T-cell (primary cell): Measurements from ENCODE around the gene CFAP46. TPM values are rescaled to one million over a fixed set of nuclear protein-coding genes. Genes with fewer than 3 reads are reported as not detected.

ENCODE experiments used
- ATAC-seq, 4 experiments: fragments of 200-7000 bp in 3 of 4; fragments of 150-1000 bp in 1 of 4; cut with Tn5 transposase; replicated peaks in 1 of 4; 1 replicate in 3 of 4; 2 replicates in 1 of 4; pipeline ENCODE4 v1.10.0; 2021; ENCODE audit warnings: moderate library complexity in 3 of 4, mild to moderate bottlenecking in 2 of 4, moderate number of reproducible peaks in 1 of 4
- CTCF ChIA-PET, 2 donors: fragments of 300-600 bp; sonication (Branson Sonifier 250); formaldehyde crosslinking; loops; one replicate each; lab custom pipeline; 2022; ENCODE audit warnings: antibody characterized with exemption in 2 of 2; lab: Charles Lee
- POLR2A ChIA-PET, 2 donors: fragments of 300-600 bp; sonication (Branson Sonifier 250); formaldehyde crosslinking; loops; one replicate each; lab custom pipeline; 2022; ENCODE audit warnings: antibody characterized with exemption in 2 of 2; lab: Charles Lee
- DNase-seq, 35 experiments: peaks; one replicate each; pipeline versions ENCODE4 v3.0.0 to v3.0.0-alpha.2; 2013 to 2023
- H3K27ac ChIP-seq: one replicate; pipeline ENCODE4 v1.5.1; 2013; ENCODE audit warnings: low read length
- H3K27me3 ChIP-seq, 2 experiments: replicated peaks in 1 of 2; 1 replicate in 1 of 2; 2 replicates in 1 of 2; pipeline versions ENCODE4 v1.6.1 to v1.7.0; 2013; ENCODE audit warnings: low read length in 1 of 2, mixed read lengths in 1 of 2; ENCODE audit not compliant: control insufficient read depth in 2 of 2, insufficient read depth in 2 of 2; ENCODE audit errors: extremely low read depth in 1 of 2
- H3K36me3 ChIP-seq, 2 donors: 1 replicate in 1 of 2; 2 replicates in 1 of 2; pipeline versions ENCODE4 v1.6.1 to v1.7.0; 2013; ENCODE audit warnings: low read length in 1 of 2; ENCODE audit not compliant: control insufficient read depth in 2 of 2, insufficient read depth in 1 of 2; ENCODE audit errors: extremely low read depth in 1 of 2
- H3K4me1 ChIP-seq, 2 experiments: 1 replicate in 1 of 2; 2 replicates in 1 of 2; pipeline versions ENCODE4 v1.6.1 to v1.7.0; 2013; ENCODE audit warnings: low read length in 2 of 2, mixed read lengths in 1 of 2; ENCODE audit not compliant: insufficient read depth in 2 of 2, control insufficient read depth in 1 of 2; ENCODE audit errors: extremely low read depth in 1 of 2
- H3K4me3 ChIP-seq, 2 donors: 1 replicate in 1 of 2; 2 replicates in 1 of 2; pipeline versions ENCODE4 v1.5.1 to v1.7.0; 2013; ENCODE audit warnings: mild to moderate bottlenecking in 2 of 2, low read length in 1 of 2, moderate library complexity in 1 of 2; ENCODE audit not compliant: control insufficient read depth in 1 of 2; ENCODE audit errors: extremely low read depth in 1 of 2
- H3K9me3 ChIP-seq: 2 replicates; pipeline ENCODE4 v1.7.0; 2013
- H3K27ac Mint-ChIP-seq, 2 donors: one replicate each; pipeline ENCODE4 v1.8.0; 2020 to 2021; ENCODE audit warnings: mild to moderate bottlenecking in 2 of 2, mixed read lengths in 2 of 2
- H3K27me3 Mint-ChIP-seq, 2 donors: one replicate each; pipeline ENCODE4 v1.8.0; 2021 to 2022; ENCODE audit warnings: mixed read lengths in 2 of 2
- H3K36me3 Mint-ChIP-seq: one replicate; pipeline ENCODE4 v1.8.0; 2021; ENCODE audit warnings: mixed read lengths
- H3K4me1 Mint-ChIP-seq, 3 donors: one replicate each; pipeline ENCODE4 v1.8.0; 2020 to 2022; ENCODE audit warnings: mixed read lengths in 3 of 3, mild to moderate bottlenecking in 1 of 3
- H3K4me3 Mint-ChIP-seq, 3 donors: one replicate each; pipeline ENCODE4 v1.8.0; 2020 to 2022; ENCODE audit warnings: mild to moderate bottlenecking in 3 of 3, mixed read lengths in 3 of 3, moderate library complexity in 3 of 3
- H3K9me3 Mint-ChIP-seq, 3 donors: one replicate each; pipeline ENCODE4 v1.8.0; 2020 to 2022; ENCODE audit warnings: mixed read lengths in 3 of 3
- WGBS: methylation state at CpG from one replicate; pipeline ENCODE4 v1.1.5; 2013; ENCODE audit warnings: missing lambda C conversion rate; ENCODE audit not compliant: insufficient coverage; 5-methylcytosine and 5-hydroxymethylcytosine counted together
- total RNA-seq, 35 experiments: library from RNA in 6 of 35; stranded (reverse) in 6 of 35; fragments of 120-200 nt in 1 of 35; gene quantifications; one replicate each; pipeline versions ENCODE4 v1.2.1 to v1.2.4 and lab custom pipeline; 2013 to 2026

CFAP46 gene
- total RNA-seq, 5 donors from 2014 or later (not counting 1 experiment from before 2014, with no cell fraction given): not detected

DNA sequence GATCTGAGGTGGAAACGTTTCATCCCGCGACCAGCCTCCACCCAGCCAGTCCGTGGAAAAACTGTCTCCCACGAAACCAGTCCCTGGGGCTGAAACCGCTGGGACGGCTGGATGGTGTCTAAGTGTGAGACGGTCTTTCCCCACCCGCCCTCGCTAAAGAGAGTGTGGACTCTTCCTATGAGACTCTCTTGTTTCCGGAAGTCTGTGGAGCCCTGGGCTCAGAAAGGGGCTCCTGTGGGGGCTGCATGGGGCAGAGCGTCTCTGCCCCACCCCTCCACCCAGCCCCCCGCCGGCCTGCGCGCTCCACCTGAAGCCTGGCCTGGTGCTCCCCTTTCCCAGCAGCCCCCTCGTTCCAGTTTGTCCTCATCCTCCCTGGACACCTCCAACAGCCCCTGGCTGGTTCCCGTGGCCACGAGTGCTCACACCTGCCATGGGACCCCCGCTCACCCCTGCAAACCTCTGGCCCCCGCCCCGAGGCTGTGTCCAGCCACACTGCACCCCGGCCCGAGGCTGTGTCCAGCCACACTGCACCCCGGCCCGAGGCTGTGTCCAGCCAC lies 28.7 kb downstream of the CFAP46 start:
- ChIA-PET CTCF (no interaction called here), POLR2A (no interaction called here)
- Mint-ChIP-seq H3K4me1 (no peaks in the 10 kb centered on the region), H3K27me3 (no peaks in the 10 kb centered on the region), H3K4me3 (no peak overlapping the region), H3K36me3 (no peaks in the 10 kb centered on the region), H3K9me3 (no peaks in the 10 kb centered on the region), H3K27ac (no peak overlapping the region)
- Histone ChIP-seq H3K9me3 (no peaks in the 10 kb centered on the region), H3K27ac (no peak overlapping the region), H3K27me3 (peaks cover 0 to 10% of the 10 kb centered on the region in 2 experiments), H3K36me3 (no peaks in the 10 kb centered on the region), H3K4me1 (no peaks in the 10 kb centered on the region), H3K4me3 (no peak overlapping the region)
- 96% methylated on average over 12 of the region's 26 CpGs for WGBS
- DNase-seq (no peak), ATAC-seq (peak in 1 of 4 experiments; percentile 9)

DNA sequence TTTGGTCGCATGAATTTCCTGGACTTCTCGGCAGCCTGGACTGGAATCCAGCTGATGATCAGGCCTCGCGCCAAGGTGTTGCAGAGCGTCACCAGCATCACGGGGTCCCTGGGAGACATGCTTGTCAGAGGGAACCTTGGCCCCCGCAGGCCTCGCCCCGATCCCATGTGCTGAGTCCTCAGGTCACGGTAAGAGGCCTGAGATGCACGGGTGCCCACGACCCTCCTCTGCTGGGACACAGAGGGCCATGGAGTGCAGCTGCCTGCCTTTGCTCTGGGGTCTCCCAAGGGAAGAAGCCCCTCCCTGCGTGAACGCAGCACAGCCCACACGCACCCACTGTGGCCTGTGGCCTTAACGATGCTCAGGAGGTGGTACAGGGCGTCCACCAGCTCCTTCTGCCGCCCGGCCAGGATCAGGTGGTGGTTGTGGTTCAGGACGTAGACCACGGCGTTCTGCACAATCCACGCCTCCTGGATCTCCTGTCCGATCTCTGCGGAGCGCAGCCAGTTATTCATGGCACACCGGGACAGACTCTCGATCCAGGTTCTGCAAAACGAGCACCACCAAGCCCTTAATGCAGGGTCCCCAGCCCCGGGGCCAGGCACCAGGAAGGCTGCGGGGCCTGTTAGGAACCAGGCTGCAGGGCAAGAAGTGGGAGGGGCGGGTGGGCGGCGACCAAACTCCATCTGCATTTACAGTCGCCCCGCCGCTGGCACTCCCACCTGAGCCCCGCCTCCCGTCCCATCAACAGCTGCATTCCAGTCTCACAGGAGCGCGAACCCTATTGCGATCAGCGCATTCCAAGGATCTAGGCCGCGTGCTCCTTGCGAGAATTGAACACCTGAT lies 29.4 kb downstream of the CFAP46 start:
- ChIA-PET POLR2A (interaction anchor here in 1 of 2 donors (0.6 kb wide), 1 partner anchor 84 kb away, joined by 6 read pairs; no protein-coding TSS in a partner anchor), CTCF (no interaction called here)
- Mint-ChIP-seq H3K27ac (no peak overlapping the region), H3K9me3 (no peaks in the 10 kb centered on the region), H3K4me3 (no peak overlapping the region), H3K4me1 (no peaks in the 10 kb centered on the region), H3K27me3 (no peaks in the 10 kb centered on the region), H3K36me3 (no peaks in the 10 kb centered on the region)
- no peaks in the 10 kb centered on the region for H3K4me1 ChIP-seq
- H3K27ac ChIP-seq: no peak overlapping the region
- no peaks in the 10 kb centered on the region for H3K36me3 ChIP-seq
- DNase-seq (peak in 1 of 35 experiments; percentile 17), ATAC-seq (peak in 1 of 4 experiments; percentile 50)
- 92% methylated on average over 45 of the region's 46 CpGs for WGBS
- H3K27me3 ChIP-seq: peaks cover 0 to 10% of the 10 kb centered on the region in 2 experiments
- no peak overlapping the region for H3K4me3 ChIP-seq
- H3K9me3 ChIP-seq: no peaks in the 10 kb centered on the region

DNA sequence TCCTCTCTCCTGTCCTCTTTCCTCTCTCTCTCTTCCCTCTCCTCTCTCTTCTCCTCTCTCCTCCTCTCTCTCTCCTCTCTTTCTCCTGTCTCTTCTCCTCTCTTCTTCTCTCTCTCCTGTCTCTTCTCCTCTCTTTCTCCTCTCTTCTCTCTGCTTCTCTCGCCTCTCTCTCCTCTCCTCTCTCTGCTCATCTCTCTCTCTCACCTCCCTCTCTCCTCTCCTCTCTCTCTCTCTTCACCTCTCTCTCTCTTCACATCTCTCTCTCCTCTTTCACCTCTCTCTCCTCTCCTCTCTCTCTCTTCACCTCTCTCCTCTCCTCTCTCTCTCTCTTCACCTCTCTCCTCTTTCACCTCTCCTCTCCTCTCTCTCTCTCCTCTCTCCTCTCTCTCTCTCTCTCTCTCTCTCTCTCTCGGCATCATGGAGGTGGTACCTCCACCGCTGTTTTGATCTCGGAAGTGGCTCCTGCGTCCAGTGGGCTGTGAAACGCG lies 30.1 kb downstream of the CFAP46 start:
- ATAC-seq (no peak), DNase-seq (no peak)
- H3K36me3 ChIP-seq: no peaks in the 10 kb centered on the region
- Mint-ChIP-seq H3K4me1 (no peaks in the 10 kb centered on the region), H3K36me3 (no peaks in the 10 kb centered on the region), H3K27ac (no peak overlapping the region), H3K27me3 (no peaks in the 10 kb centered on the region), H3K4me3 (no peak overlapping the region), H3K9me3 (no peaks in the 10 kb centered on the region)
- H3K27me3 ChIP-seq: peaks cover 0 to 10% of the 10 kb centered on the region in 2 experiments
- POLR2A ChIA-PET: interaction anchor here in 1 of 2 donors (0.6 kb wide), 1 partner anchor 84 kb away, joined by 6 read pairs; no protein-coding TSS in a partner anchor
- H3K4me3 ChIP-seq: no peak overlapping the region
- no peaks in the 10 kb centered on the region for H3K4me1 ChIP-seq
- WGBS: 89% methylated on average over 7 of the region's 7 CpGs
- no peak overlapping the region for H3K27ac ChIP-seq
- CTCF ChIA-PET: no interaction called here
- H3K9me3 ChIP-seq: no peaks in the 10 kb centered on the region

DNA sequence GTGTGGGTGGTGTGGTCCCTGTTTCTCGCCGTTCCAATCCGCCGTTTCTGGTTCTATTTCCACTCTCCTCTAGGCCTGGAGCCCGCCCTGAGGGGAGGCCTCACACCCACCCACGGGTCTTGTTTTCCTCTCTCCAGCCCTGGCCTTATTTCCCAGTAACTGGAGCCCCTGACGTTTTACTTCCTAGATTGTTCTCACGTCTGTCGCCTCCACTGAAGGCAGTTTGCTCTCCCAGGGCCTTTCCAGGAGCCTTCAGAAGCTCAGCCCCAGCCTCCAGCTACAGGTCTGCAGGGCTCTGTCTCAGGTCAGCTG lies 30.6 kb downstream of the CFAP46 start:
- H3K9me3 Mint-ChIP-seq: no peaks in the 10 kb centered on the region
- Histone ChIP-seq H3K4me1 (no peaks in the 10 kb centered on the region), H3K4me3 (no peak overlapping the region), H3K36me3 (no peaks in the 10 kb centered on the region), H3K27me3 (peaks cover 0 to 12% of the 10 kb centered on the region in 2 experiments), H3K27ac (no peak overlapping the region), H3K9me3 (no peaks in the 10 kb centered on the region)
- no peaks in the 10 kb centered on the region for H3K4me1 Mint-ChIP-seq
- H3K36me3 Mint-ChIP-seq: no peaks in the 10 kb centered on the region
- 69% methylated on average over 6 of the region's 9 CpGs for WGBS
- DNase-seq: no peak
- POLR2A ChIA-PET: no interaction called here
- ATAC-seq: no peak
- H3K27me3 Mint-ChIP-seq: no peaks in the 10 kb centered on the region
- no peak overlapping the region for H3K4me3 Mint-ChIP-seq
- CTCF ChIA-PET: no interaction called here
- no peak overlapping the region for H3K27ac Mint-ChIP-seq

DNA sequence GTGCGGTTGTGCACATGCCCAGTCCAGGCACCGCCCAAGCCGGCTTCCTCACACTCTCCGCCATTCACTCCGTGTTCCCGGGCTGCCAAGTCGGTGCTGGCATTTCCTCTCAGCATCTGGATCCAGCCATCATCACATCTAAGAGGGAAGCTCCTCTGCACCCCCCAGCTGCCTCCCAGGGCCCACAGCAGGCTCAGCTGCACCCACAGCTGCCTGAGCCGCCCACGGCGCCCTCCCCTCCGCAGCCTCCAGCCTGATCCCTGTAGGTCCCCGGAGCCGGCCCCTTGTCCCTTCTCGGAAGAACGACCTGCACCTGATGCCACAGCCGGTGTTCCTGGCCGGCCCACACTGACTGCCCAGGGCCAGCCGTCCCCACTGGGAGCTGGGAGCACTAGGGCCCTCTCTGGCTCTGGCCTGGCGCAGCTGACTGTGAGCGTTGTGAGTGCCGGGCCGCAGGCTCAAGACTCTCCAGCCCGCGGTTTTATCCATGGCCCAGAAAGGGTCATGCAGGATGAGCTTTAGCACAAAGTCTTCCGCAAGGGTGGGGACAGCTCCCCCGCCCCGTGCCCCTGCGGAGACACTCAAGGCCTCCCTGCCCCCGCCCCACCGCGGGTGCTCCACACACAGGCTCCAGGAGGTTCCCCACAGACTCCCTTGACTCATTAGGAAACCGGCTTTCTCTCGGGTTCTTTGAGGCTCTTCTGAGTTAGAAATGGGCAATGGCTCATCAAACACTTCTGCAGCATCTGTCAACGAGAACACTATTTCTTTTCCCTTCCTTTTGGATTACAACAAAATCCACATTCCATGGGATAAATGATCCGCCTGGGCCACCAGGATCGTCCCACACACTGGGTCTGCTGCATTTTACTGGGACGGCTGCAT lies 31.2 kb downstream of the CFAP46 start:
- no peak for DNase-seq
- POLR2A ChIA-PET: no interaction called here

More for the DNA sequence above, 31.2 kb downstream of the CFAP46 start:
- H3K4me1 Mint-ChIP-seq: no peaks in the 10 kb centered on the region
- no peaks in the 10 kb centered on the region for H3K36me3 Mint-ChIP-seq
- H3K27ac Mint-ChIP-seq: no peak overlapping the region
- CTCF ChIA-PET: no interaction called here
- WGBS: 82% methylated on average over 32 of the region's 37 CpGs
- H3K27me3 ChIP-seq: peaks cover 0 to 8% of the 10 kb centered on the region in 2 experiments
- H3K27ac ChIP-seq: no peak overlapping the region
- peaks cover 0 to under 1% of the 10 kb centered on the region in 2 donors for H3K27me3 Mint-ChIP-seq
- H3K9me3 Mint-ChIP-seq: no peaks in the 10 kb centered on the region
- ATAC-seq: no peak
- no peak overlapping the region for H3K4me3 ChIP-seq
- no peak overlapping the region for H3K4me3 Mint-ChIP-seq
- no peaks in the 10 kb centered on the region for H3K4me1 ChIP-seq
- H3K9me3 ChIP-seq: no peaks in the 10 kb centered on the region
- H3K36me3 ChIP-seq: no peaks in the 10 kb centered on the region
